Dermis blood vessel endothelial cell (primary cell): Measurements from ENCODE around the gene FAM20C. TPM values are rescaled to one million over a fixed set of nuclear protein-coding genes. Genes with fewer than 3 reads are reported as not detected.

Experiments used
- DNase-seq: peaks from one replicate; pipeline ENCODE4 v3.0.0; 2010
- total RNA-seq: library from RNA; depleted of rRNA; stranded (reverse); fragments of >200 nt; gene quantifications from 2 replicates; pipeline ENCODE4 v1.2.3, GENCODE V29; 2014

The FAM20C gene
- total RNA-seq, 1 donor from 2014 or later, result 4.6 TPM

- DNase-seq, result peak; percentile 10
Measured at GRCh38 chr7:159370-160270, 32.8 kb upstream of the FAM20C start.

- DNase-seq, result no peak
Measured at GRCh38 chr7:160958-161725, 31.2 kb upstream of the FAM20C start.

GRCh38 chr7:162632-163297, 29.6 kb upstream of the FAM20C start:
- DNase-seq, result peak; percentile 21

GRCh38 chr7:163298-163695, 29.1 kb upstream of the FAM20C start:
- DNase-seq, result no peak

- no peak for DNase-seq
Measured at GRCh38 chr7:163971-164881, 28.1 kb upstream of the FAM20C start.

GRCh38 chr7:164882-165660, 27.3 kb upstream of the FAM20C start:
- DNase-seq, result no peak

- no peak for DNase-seq
Measured at GRCh38 chr7:165661-166337, 26.6 kb upstream of the FAM20C start.

GRCh38 chr7:166338-167060, 25.9 kb upstream of the FAM20C start:
- DNase-seq, result no peak

- DNase-seq, result no peak
Measured at GRCh38 chr7:167090-167855, 25.1 kb upstream of the FAM20C start.

GRCh38 chr7:167976-168791, 24.2 kb upstream of the FAM20C start:
- DNase-seq, result no peak

GRCh38 chr7:169276-170172, 22.8 kb upstream of the FAM20C start:
- DNase-seq, result no peak

- no peak for DNase-seq
Measured at GRCh38 chr7:170551-171363, 21.6 kb upstream of the FAM20C start.

GRCh38 chr7:171364-171904, 20.9 kb upstream of the FAM20C start:
- no peak for DNase-seq

GRCh38 chr7:171912-172515, 20.4 kb upstream of the FAM20C start:
- no peak for DNase-seq

GRCh38 chr7:173209-173918, 19.0 kb upstream of the FAM20C start:
- DNase-seq, result no peak
